Fibroblast of pulmonary artery (primary cell): ENCODE measurements around the gene LIN37.
A peak's percentile ranks its signal among the peaks of the same experiment; 100 is the strongest.

Source experiments
- DNase-seq: peaks from one replicate; pipeline ENCODE4 v3.0.0-alpha.2; 2010; ENCODE audit warnings: low read depth
- H3K4me3 ChIP-seq: replicated peaks from 2 replicates; pipeline ENCODE4 v1.5.1; 2011; ENCODE audit warnings: low read depth, mild to moderate bottlenecking, control low read depth, low read length, moderate library complexity
- TF ChIP-seq, protein P1 (sequence below): IDR thresholded peaks from 2 replicates; pipeline ENCODE4 v1.5.1; 2011; ENCODE audit warnings: mild to moderate bottlenecking, control low read depth, low read length, inconsistent platforms; ENCODE audit errors: missing control alignments

Gene LIN37

GRCh38 chr19:35738021-35738886 lies 10.1 kb upstream of the LIN37 start:
- TF ChIP-seq, protein P1, sequence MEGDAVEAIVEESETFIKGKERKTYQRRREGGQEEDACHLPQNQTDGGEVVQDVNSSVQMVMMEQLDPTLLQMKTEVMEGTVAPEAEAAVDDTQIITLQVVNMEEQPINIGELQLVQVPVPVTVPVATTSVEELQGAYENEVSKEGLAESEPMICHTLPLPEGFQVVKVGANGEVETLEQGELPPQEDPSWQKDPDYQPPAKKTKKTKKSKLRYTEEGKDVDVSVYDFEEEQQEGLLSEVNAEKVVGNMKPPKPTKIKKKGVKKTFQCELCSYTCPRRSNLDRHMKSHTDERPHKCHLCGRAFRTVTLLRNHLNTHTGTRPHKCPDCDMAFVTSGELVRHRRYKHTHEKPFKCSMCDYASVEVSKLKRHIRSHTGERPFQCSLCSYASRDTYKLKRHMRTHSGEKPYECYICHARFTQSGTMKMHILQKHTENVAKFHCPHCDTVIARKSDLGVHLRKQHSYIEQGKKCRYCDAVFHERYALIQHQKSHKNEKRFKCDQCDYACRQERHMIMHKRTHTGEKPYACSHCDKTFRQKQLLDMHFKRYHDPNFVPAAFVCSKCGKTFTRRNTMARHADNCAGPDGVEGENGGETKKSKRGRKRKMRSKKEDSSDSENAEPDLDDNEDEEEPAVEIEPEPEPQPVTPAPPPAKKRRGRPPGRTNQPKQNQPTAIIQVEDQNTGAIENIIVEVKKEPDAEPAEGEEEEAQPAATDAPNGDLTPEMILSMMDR = no peak
- no peak for DNase-seq

DNA sequence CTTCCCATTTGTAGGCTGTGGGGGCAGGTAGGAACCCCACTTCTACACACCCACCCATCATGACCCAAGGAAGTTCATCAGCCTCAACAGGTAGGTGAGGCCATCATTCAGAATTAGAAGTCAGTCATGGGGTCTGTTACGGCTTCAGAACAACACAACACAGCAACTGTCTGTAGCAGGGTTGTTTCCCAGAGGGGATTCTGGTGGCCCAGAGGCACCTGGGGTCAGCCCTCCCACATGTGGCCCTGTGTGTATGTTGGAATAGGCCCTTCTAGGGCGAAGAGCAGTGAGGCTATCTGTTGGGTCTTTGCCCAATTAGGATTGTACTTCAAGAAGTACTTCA lies 9.5 kb upstream of the LIN37 start:
- TF ChIP-seq, protein P1 = no peak
- H3K4me3 ChIP-seq = no peak overlapping the region
- DNase-seq = no peak

More at GRCh38 chr19:35738021-35738886, 10.1 kb upstream of the LIN37 start:
- H3K4me3 ChIP-seq = no peak overlapping the region

DNA sequence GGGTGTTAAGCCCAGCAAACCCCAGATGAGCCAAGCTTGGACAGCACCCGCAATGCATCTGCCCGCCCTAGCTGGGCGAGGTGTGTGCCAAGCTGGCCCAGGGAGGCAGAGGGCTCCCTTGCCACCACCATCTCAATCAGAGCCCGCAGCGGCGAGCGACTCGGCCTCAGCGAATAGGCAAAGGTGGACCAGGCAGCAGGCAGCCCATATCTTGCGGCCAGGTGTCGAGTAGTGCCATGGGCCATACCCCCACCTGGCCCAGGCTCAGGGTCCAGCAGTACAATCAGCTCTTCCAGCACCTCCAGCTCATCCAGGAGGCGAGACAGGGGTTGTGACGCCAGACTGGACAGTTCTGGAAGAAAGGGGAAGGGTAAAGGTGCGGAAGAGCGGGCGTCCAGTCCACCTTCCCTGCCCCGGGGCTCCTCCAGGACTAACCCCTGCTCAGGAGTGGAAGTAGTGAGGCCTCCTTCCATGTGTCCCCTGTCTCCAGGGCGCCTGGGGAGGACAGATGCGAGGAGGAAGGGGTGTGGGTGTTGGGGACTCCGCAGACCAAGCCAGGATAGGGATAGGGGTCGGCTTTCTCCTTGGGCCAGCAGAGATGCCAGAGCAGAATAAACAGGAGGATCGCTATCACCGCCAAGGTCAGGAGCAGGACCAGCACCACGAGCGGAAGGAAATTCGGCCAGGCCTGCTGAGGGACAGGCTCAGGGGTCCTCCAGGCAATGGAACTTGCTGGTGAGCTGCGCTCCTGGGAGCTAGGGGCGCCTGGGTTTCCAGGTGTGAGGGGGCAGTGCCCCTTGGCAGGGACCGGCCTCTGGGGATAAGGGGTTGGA lies 8.9 kb upstream of the LIN37 start:
- TF ChIP-seq, protein P1 = no peak
- peak overlapping the region; percentile 63 for H3K4me3 ChIP-seq
- DNase-seq = no peak

DNA sequence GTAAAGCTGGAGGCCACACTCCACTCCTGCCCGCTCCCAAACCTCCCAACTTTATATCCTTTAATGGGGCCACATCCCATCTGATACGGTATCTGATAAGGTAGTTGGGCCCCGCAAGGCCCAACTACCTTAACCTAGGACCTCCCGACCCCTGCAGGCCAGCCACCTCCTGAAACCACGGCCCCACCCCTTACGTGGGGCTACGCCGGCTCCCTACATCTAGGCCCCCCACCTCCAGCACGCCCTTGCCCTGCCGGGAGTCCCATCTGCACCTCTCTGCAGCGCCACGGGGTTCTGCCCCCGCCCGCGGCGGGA lies 8.3 kb upstream of the LIN37 start:
- TF ChIP-seq, protein P1 = no peak
- DNase-seq = no peak
- H3K4me3 ChIP-seq = peak overlapping the region; percentile 63

- peak overlapping the region; percentile 63 for H3K4me3 ChIP-seq
- TF ChIP-seq, protein P1 = peak; percentile 7
- DNase-seq = peak; percentile 97
Measured at GRCh38 chr19:35740423-35741202, 7.8 kb upstream of the LIN37 start.

- peak overlapping the region; percentile 63 for H3K4me3 ChIP-seq
- DNase-seq = no peak
- TF ChIP-seq, protein P1 = no peak
Measured at GRCh38 chr19:35741203-35741515, 7.2 kb upstream of the LIN37 start.
